ENCODE measurements around the gene KDR. TPM values are rescaled to one million over a fixed set of nuclear protein-coding genes. Genes with fewer than 3 reads are reported as not detected.
A peak's percentile ranks its signal among the peaks of the same experiment; 100 is the strongest.

KDR gene
- total RNA-seq, 1 donor from 2014 or later, result 0.24 TPM

DNA sequence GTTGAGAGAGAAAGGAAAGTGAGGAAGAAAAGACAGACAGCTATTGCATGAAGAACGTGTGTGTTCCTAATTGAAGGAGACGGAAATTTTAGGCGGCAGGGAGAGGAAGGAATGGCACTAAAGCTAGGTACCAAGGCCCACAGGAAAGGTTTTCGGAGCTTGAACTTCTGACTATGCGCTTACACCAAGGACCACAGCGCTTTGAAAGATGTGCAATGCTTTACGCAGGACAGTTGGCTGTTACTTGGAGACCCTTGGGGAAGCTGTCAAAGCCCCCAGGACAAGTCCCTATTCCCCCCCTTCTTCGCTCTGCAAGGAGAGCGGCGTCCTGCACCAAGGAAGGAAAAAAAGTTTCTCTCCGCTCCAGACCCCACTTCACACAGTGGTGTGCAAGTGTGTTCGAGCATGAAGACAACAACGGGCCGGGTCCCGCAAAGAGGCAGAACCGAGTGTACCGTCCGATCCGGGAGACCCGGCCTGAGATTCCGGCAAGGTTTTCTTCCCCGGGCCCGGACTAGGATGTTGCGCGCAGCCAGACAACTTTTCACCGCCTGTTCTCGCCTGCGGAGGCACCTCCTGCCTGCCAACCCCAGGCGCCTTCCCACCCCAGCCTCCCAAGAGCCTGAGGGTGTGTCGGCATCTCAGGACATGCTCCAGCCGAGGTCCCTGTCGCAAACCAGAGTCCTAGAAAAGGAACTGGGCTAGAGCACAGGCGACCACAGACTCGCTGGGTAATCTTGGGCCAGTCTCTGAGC is 896 bp downstream of the KDR start:
- peak overlapping the region; percentile 81 for H3K4me3 Mint-ChIP-seq (ENCODE audit: unreplicated experiment)
- peaks cover 19% of the 10 kb centered on the region for H3K4me1 Mint-ChIP-seq (ENCODE audit: unreplicated experiment)
- peaks cover 75% of the 10 kb centered on the region for H3K27me3 Mint-ChIP-seq (ENCODE audit: unreplicated experiment)
- H3K36me3 Mint-ChIP-seq (ENCODE audit: unreplicated experiment), result no peaks in the 10 kb centered on the region
- H3K27ac Mint-ChIP-seq (ENCODE audit: unreplicated experiment), result no peak overlapping the region
- DNase-seq (ENCODE audit: extremely low spot score, unreplicated experiment), result no peak
- no peak for TF ChIP-seq CTCF (IDR thresholded peaks at IDR 0.05)
- H3K9me3 Mint-ChIP-seq (ENCODE audit: unreplicated experiment), result no peaks in the 10 kb centered on the region

GRCh38 chr4:55123791-55124190 is 1.6 kb downstream of the KDR start:
- Mint-ChIP-seq H3K4me1 (ENCODE audit: unreplicated experiment) (peaks cover 19% of the 10 kb centered on the region), H3K27ac (ENCODE audit: unreplicated experiment) (no peak overlapping the region), H3K36me3 (ENCODE audit: unreplicated experiment) (no peaks in the 10 kb centered on the region), H3K27me3 (ENCODE audit: unreplicated experiment) (peaks cover 80% of the 10 kb centered on the region), H3K4me3 (ENCODE audit: unreplicated experiment) (no peak overlapping the region), H3K9me3 (ENCODE audit: unreplicated experiment) (no peaks in the 10 kb centered on the region)
- DNase-seq (ENCODE audit: extremely low spot score, unreplicated experiment), result no peak
- TF ChIP-seq CTCF (IDR thresholded peaks at IDR 0.05), result no peak

DNA sequence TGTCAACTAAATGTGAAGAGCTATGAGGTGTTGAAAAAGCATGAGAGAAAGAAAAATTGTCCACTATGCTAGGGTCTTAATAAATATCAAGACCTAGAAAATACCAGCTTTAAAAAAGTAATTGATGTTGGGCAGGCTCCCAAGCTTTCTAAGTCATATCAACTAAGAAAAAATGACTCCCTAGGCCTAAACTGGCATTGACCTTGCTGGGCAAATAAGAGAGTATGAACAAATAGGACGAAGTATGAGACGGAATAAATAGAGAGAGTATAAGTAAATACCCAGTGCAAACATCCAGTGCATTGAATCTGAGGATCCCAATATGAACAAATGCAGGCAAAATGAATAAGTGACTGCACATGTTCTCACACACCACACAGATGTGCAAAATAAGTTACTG is 3.2 kb downstream of the KDR start:
- Mint-ChIP-seq H3K4me3 (ENCODE audit: unreplicated experiment) (no peak overlapping the region), H3K9me3 (ENCODE audit: unreplicated experiment) (no peaks in the 10 kb centered on the region), H3K27me3 (ENCODE audit: unreplicated experiment) (peaks cover 80% of the 10 kb centered on the region), H3K4me1 (ENCODE audit: unreplicated experiment) (peaks cover 19% of the 10 kb centered on the region), H3K27ac (ENCODE audit: unreplicated experiment) (no peak overlapping the region), H3K36me3 (ENCODE audit: unreplicated experiment) (no peaks in the 10 kb centered on the region)
- no peak for DNase-seq (ENCODE audit: extremely low spot score, unreplicated experiment)
- TF ChIP-seq CTCF (IDR thresholded peaks at IDR 0.05), result no peak

GRCh38 chr4:55121246-55121645 is 4.1 kb downstream of the KDR start:
- H3K4me3 Mint-ChIP-seq (ENCODE audit: unreplicated experiment), result no peak overlapping the region
- peaks cover 18% of the 10 kb centered on the region for H3K4me1 Mint-ChIP-seq (ENCODE audit: unreplicated experiment)
- H3K27me3 Mint-ChIP-seq (ENCODE audit: unreplicated experiment), result peaks cover 79% of the 10 kb centered on the region
- TF ChIP-seq CTCF (IDR thresholded peaks at IDR 0.05), result no peak
- no peak overlapping the region for H3K27ac Mint-ChIP-seq (ENCODE audit: unreplicated experiment)
- H3K36me3 Mint-ChIP-seq (ENCODE audit: unreplicated experiment), result no peaks in the 10 kb centered on the region
- no peaks in the 10 kb centered on the region for H3K9me3 Mint-ChIP-seq (ENCODE audit: unreplicated experiment)
- no peak for DNase-seq (ENCODE audit: extremely low spot score, unreplicated experiment)

DNA sequence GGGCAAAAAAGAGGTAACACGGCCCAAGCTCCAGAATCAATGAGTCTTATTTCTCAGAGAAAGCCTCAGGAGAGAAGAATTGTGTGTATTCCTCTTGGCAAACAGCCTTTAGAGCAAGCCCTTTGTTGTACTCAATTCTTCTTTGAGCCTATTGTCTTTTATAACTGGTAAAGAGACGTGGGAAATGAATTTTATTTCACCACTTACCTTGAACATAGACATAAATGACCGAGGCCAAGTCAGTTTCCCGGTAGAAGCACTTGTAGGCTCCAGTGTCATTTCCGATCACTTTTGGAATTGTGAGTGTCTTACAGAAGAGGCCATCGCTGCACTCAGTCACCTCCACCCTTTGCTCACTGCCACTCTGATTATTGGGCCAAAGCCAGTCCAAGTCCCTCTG is 7.0 kb downstream of the KDR start:
- no peak overlapping the region for H3K4me3 Mint-ChIP-seq (ENCODE audit: unreplicated experiment)
- H3K27ac Mint-ChIP-seq (ENCODE audit: unreplicated experiment), result no peak overlapping the region
- H3K9me3 Mint-ChIP-seq (ENCODE audit: unreplicated experiment), result no peaks in the 10 kb centered on the region
- H3K36me3 Mint-ChIP-seq (ENCODE audit: unreplicated experiment), result no peaks in the 10 kb centered on the region
- H3K4me1 Mint-ChIP-seq (ENCODE audit: unreplicated experiment), result no peaks in the 10 kb centered on the region
- no peak for TF ChIP-seq CTCF (IDR thresholded peaks at IDR 0.05)
- H3K27me3 Mint-ChIP-seq (ENCODE audit: unreplicated experiment), result peaks cover 63% of the 10 kb centered on the region
- no peak for DNase-seq (ENCODE audit: extremely low spot score, unreplicated experiment)

Data from osteocyte (in vitro differentiated cells).